K562 (cell line): Measurements from ENCODE around the gene ZNF699. TPM values are rescaled to one million over a fixed set of nuclear protein-coding genes. Genes with fewer than 3 reads are reported as not detected.
"Not testable (repeated sequence)": the region's sequence is repeated elsewhere in the genome, so short reads cannot be mapped to it uniquely, and the experiment has no call there.

Experiments used
- ATAC-seq: fragments of 200-7000 bp; cut with Tn5 transposase; 3 replicates; pipeline ENCODE4 v1.9.1; 2020; ENCODE audit warnings: moderate library complexity
- BruUV-seq: library from RNA; stranded (reverse); fragments of 400-500 nt; replicated peaks from 2 replicates; lab custom pipeline; 2021; lab: Mats Ljungman, UMichigan
- CTCF ChIA-PET: fragments of 300-600 bp; formaldehyde crosslinking; extraction: SDS; loops from one replicate; lab custom pipeline; 2021; ENCODE audit warnings: low intra/inter-chr PET ratio; lab: Yijun Ruan, JAX
- POLR2A ChIA-PET: fragments of 300-600, 350-650 bp; sonication (Branson Sonifier 250); formaldehyde crosslinking; extraction: SDS; loops from one replicate; lab custom pipeline; 2021; ENCODE audit warnings: antibody characterized with exemption, inconsistent platforms; lab: Yijun Ruan, JAX
- DNase-seq, 4 experiments: peaks; one replicate each; pipeline versions ENCODE4 v3.0.0 to v3.0.0-alpha.2; 2011 to 2018; ENCODE audit warnings: low spot score in 3 of 4, mixed read lengths in 3 of 4; ENCODE audit errors: extremely low read depth in 1 of 4
- FAIRE-seq: peaks from 2 replicates; lab custom pipeline; 2011; peaks lifted over from hg19 to GRCh38; lab: Jason Lieb, UNC
- H2AFZ ChIP-seq: 2 replicates; pipeline ENCODE4 v1.6.0; 2011; ENCODE audit warnings: low read depth, low read length, control low read depth, inconsistent platforms
- H3K27ac ChIP-seq: fragments of 200-600 bp; 3 replicates; pipeline ENCODE4 v1.8.0; 2011; ENCODE audit warnings: low read depth, mild to moderate bottlenecking, control low read depth, inconsistent platforms, low read length, moderate library complexity, mixed read lengths; ENCODE audit errors: extremely low read depth
- H3K27me3 ChIP-seq, 2 experiments: fragments of 300-600 bp in 1 of 2; 2 replicates in 1 of 2; 3 replicates in 1 of 2; pipeline versions ENCODE4 v1.6.0 to v1.8.0; 2011; ENCODE audit warnings: inconsistent platforms in 2 of 2, low read length in 2 of 2, mild to moderate bottlenecking in 1 of 2, mixed read lengths in 1 of 2, moderate library complexity in 1 of 2; ENCODE audit not compliant: control insufficient read depth in 2 of 2, insufficient read depth in 2 of 2
- H3K36me3 ChIP-seq: fragments of 300-600 bp; 3 replicates; pipeline ENCODE4 v1.8.0; 2011; ENCODE audit warnings: mild to moderate bottlenecking, low read length, inconsistent platforms; ENCODE audit not compliant: control insufficient read depth, insufficient read depth
- H3K4me1 ChIP-seq, 2 experiments: fragments of 200-600 bp in 1 of 2; replicated peaks in 1 of 2; 2 replicates in 1 of 2; 3 replicates in 1 of 2; pipeline versions ENCODE4 v1.5.1 to v1.8.0; 2011; ENCODE audit warnings: inconsistent platforms in 2 of 2, low read length in 2 of 2, mild to moderate bottlenecking in 1 of 2, mixed read lengths in 1 of 2, moderate library complexity in 1 of 2; ENCODE audit not compliant: control insufficient read depth in 2 of 2, insufficient read depth in 2 of 2
- H3K4me2 ChIP-seq: 2 replicates; pipeline ENCODE4 v1.6.1; 2011; ENCODE audit warnings: low read length, control low read depth, inconsistent platforms, mixed read lengths; ENCODE audit not compliant: insufficient read depth
- H3K4me3 ChIP-seq: fragments of 200-600 bp; sonication (generic), shearing (Covaris generic); 2 replicates; pipeline ENCODE4 v1.5.1; 2016; ENCODE audit warnings: control low read depth, inconsistent platforms
- H3K79me2 ChIP-seq: fragments of 200-600 bp; 3 replicates; pipeline ENCODE4 v1.8.0; 2011; ENCODE audit warnings: low read length, inconsistent platforms; ENCODE audit not compliant: control insufficient read depth, insufficient read depth
- H3K9ac ChIP-seq, 2 experiments: 2 replicates each; pipeline versions ENCODE4 v1.6.0 to v1.6.1; 2011; ENCODE audit warnings: low read depth in 2 of 2, low read length in 2 of 2, control low read depth in 1 of 2, inconsistent platforms in 1 of 2, mild to moderate bottlenecking in 1 of 2, mixed read lengths in 1 of 2; ENCODE audit not compliant: insufficient read depth in 1 of 2
- H3K9me1 ChIP-seq: one replicate; pipeline ENCODE4 v1.6.0; 2011; ENCODE audit warnings: inconsistent platforms, mild to moderate bottlenecking, low read length, moderate library complexity; ENCODE audit not compliant: control insufficient read depth, insufficient read depth
- H3K9me3 ChIP-seq: replicated peaks from 2 replicates; pipeline ENCODE4 v1.5.1; 2011; ENCODE audit warnings: low read depth, low read length, inconsistent platforms; ENCODE audit not compliant: control insufficient read depth, insufficient read depth
- H4K20me1 ChIP-seq: replicated peaks from 2 replicates; pipeline ENCODE4 v1.6.1; 2011; ENCODE audit warnings: low read length, inconsistent platforms, mixed read lengths; ENCODE audit not compliant: control insufficient read depth, insufficient read depth
- FOSL1 ChIP-seq: fragments of 200-800 bp; sonication (Bioruptor generic); conservative IDR thresholded peaks from 2 replicates; pipeline ENCODE4 v1.6.1; 2016; ENCODE audit warnings: missing genetic modification characterization, missing compliant biosample characterization
- RBM22 ChIP-seq: fragments of 200-400 bp; formaldehyde crosslinking; IDR thresholded peaks from 2 replicates; pipeline ENCODE4 v1.6.1; 2018; ENCODE audit warnings: low read length, low read depth; ENCODE audit not compliant: poor library complexity, severe bottlenecking
- RBM25 ChIP-seq: fragments of 200-400 bp; formaldehyde crosslinking; IDR thresholded peaks from 2 replicates; pipeline ENCODE4 v1.6.1; 2018; ENCODE audit warnings: low read length, low read depth, moderate library complexity; ENCODE audit not compliant: severe bottlenecking
- ZBTB33 ChIP-seq: sonication (generic); formaldehyde crosslinking; IDR thresholded peaks from 2 replicates; pipeline ENCODE4 v1.8.1; 2023; ENCODE audit warnings: mild to moderate bottlenecking, missing genetic modification reagents
- WGBS: fragments of 100-300 bp; shearing (Covaris generic); methylation state at CpG from one replicate; pipeline ENCODE4 v1.1.6; 2016; ENCODE audit warnings: low coverage, mixed read lengths; ENCODE audit not compliant: insufficient coverage; ENCODE audit errors: missing lambda C conversion rate; 5-methylcytosine and 5-hydroxymethylcytosine counted together
- in situ Hi-C: fragments of 300-500 bp; cut with MboI; formaldehyde crosslinking; loops from 4 replicates; pipeline ENCODE4 v1.15.0; 2018; ENCODE audit warnings: inconsistent platforms, mixed read lengths
- intact Hi-C: fragments of 100-400 bp; cut with micrococcal nuclease; formaldehyde crosslinking; loops from 2 replicates; pipeline ENCODE4 v1.14.2; 2022
- polyA plus RNA-seq, 8 experiments: library from polyadenylated mRNA; depleted of rRNA in 4 of 8; stranded (reverse) in 5 of 8; unstranded in 3 of 8; fragments of >200 nt; fragmentation: Nextera tagmentation in 2 of 8; fragmentation: Illumina TruSeq in 1 of 8; extraction: Ambion mirVana in 2 of 8; extraction: Trizol in 1 of 8; gene quantifications; 2 replicates each; pipeline versions ENCODE4 v1.2.1 to v1.2.3, GENCODE V29; 2011 to 2014; ENCODE audit warnings: inconsistent platforms in 1 of 8, missing spikeins in 1 of 8
- total RNA-seq, 7 experiments: library from RNA; depleted of rRNA in 6 of 7; stranded (reverse); fragments of >200 nt in 6 of 7; fragmentation: Illumina TruSeq in 2 of 7; extraction: Trizol in 2 of 7; gene quantifications; 2 replicates each; pipeline versions ENCODE4 v1.2.1 to v1.2.3, GENCODE V29; 2011 to 2021; ENCODE audit warnings: low replicate concordance in 1 of 7

The ZNF699 gene
- total and polyA plus RNA-seq, 9 of the 15 experiments (the other 6 are each of a cell fraction or from before 2014, with no cell fraction given): 0.08 to 4.1 (median 3.1) TPM

GRCh38 chr19:9289231-9289884 is 20.3 kb downstream of the ZNF699 start:
- Histone ChIP-seq H3K9ac (no peak overlapping the region), H3K27ac (no peak overlapping the region), H3K4me3 (no peak overlapping the region), H3K9me3 (no peaks in the 10 kb centered on the region; the same call in 1 of the 2 replicates), H3K9me1 (no peaks in the 10 kb centered on the region), H3K4me2 (no peak overlapping the region), H3K36me3 (no peaks in the 10 kb centered on the region), H2AFZ (no peak overlapping the region), H3K27me3 (no peaks in the 10 kb centered on the region), H3K4me1 (no peaks in the 10 kb centered on the region), H3K79me2 (no peaks in the 10 kb centered on the region), H4K20me1 (no peaks in the 10 kb centered on the region)
- DNase-seq (no peak), ATAC-seq (no peak), FAIRE-seq (no peak)
- TF ChIP-seq RBM25: peak; percentile 68
- TF ChIP-seq RBM22: no peak
- no peak for TF ChIP-seq FOSL1 (tag)
- ChIA-PET POLR2A (interaction anchor here (0.9 kb wide), 1 partner anchor 29 kb away, joined by 4 read pairs; no protein-coding TSS in a partner anchor), CTCF (no interaction called here)
- no TSS peak for BruUV-seq
- in situ Hi-C loops (no loop called here), intact Hi-C loops (no loop called here)
- WGBS: 19% methylated on average over 2 of the region's 2 CpGs

DNA sequence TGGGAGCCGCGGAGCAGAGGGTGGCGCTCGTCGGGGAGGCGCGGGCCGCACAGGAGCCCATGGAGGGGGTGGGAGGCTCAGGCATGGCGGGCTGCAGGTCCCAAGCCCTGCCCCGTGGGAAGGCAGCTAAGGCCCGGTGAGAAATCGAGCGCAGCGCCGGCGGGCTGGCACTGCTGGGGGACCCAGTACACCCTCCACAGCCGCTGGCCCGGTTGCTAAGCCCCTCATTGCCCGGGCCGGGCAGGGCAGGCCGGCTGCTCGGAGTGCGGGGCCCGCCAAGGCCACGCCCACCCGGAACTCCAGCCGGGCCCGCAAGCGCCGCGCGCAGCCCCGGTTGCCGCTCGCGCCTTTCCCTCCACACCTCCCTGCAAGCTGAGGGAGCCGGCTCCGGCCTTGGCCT is 26.2 kb downstream of the ZNF699 start:
- FAIRE-seq: not testable (repeated sequence)

More for the DNA sequence above, 26.2 kb downstream of the ZNF699 start:
- peak; percentile 60; the same call in 1 of the 2 replicates for TF ChIP-seq ZBTB33 (CRISPR knock-in tag)
- TF ChIP-seq, all 486 proteins: peak for 1; not testable (repeated sequence) for 485
- POLR2A ChIA-PET, intact Hi-C loops, BruUV-seq, H3K27ac ChIP-seq, H2AFZ ChIP-seq, H3K9me3 ChIP-seq, H3K79me2 ChIP-seq, H3K9ac ChIP-seq, H3K4me2 ChIP-seq, H3K4me3 ChIP-seq, in situ Hi-C loops, H3K9me1 ChIP-seq, CTCF ChIA-PET, H3K27me3 ChIP-seq, H4K20me1 ChIP-seq, ATAC-seq, H3K36me3 ChIP-seq, DNase-seq, H3K4me1 ChIP-seq: not testable (repeated sequence)
- WGBS: 33% methylated on average over 26 of the region's 38 CpGs
